H1 (cell line): ENCODE data around the gene AHNAK2. TPM values are rescaled to one million over a fixed set of nuclear protein-coding genes. Genes with fewer than 3 reads are reported as not detected.

Experiments used
- CTCF ChIA-PET: fragments of 300-600 bp; sonication (Branson Sonifier 250); formaldehyde crosslinking; loops from one replicate; lab custom pipeline; 2021; ENCODE audit not compliant: partially characterized antibody; lab: Charles Lee
- POLR2A ChIA-PET: fragments of 300-600 bp; sonication (Branson Sonifier 250); formaldehyde crosslinking; loops from one replicate; lab custom pipeline; 2021; ENCODE audit warnings: inconsistent platforms; ENCODE audit not compliant: partially characterized antibody; lab: Charles Lee
- DNase-seq, 2 experiments: peaks; one replicate each; pipeline versions ENCODE4 v3.0.0 to v3.0.0-alpha.2; 2010 to 2022; ENCODE audit warnings: low spot score in 2 of 2, low read depth in 1 of 2, mixed read lengths in 1 of 2
- FAIRE-seq: peaks from 2 replicates; lab custom pipeline; 2011; peaks lifted over from hg19 to GRCh38; lab: Jason Lieb, UNC
- H2AFZ ChIP-seq: 2 replicates; pipeline ENCODE4 v1.8.1; 2012; ENCODE audit warnings: low read length, inconsistent platforms
- H2AK5ac ChIP-seq: 2 replicates; pipeline ENCODE4 v1.6.1; 2013; ENCODE audit warnings: low read depth, low read length
- H2BK120ac ChIP-seq: replicated peaks from 2 replicates; pipeline ENCODE3; 2013; ENCODE audit warnings: low read depth, low read length, inconsistent platforms
- H2BK12ac ChIP-seq: 2 replicates; pipeline ENCODE4 v1.6.1; 2013; ENCODE audit warnings: low read depth, low read length
- H2BK15ac ChIP-seq: 2 replicates; pipeline ENCODE4 v1.6.1; 2013; ENCODE audit warnings: low read length
- H2BK20ac ChIP-seq: 2 replicates; pipeline ENCODE4 v1.6.1; 2013; ENCODE audit warnings: low read length
- H2BK5ac ChIP-seq: 2 replicates; pipeline ENCODE4 v1.6.1; 2013; ENCODE audit warnings: low read depth, low read length
- H3K14ac ChIP-seq: 2 replicates; pipeline ENCODE4 v1.6.1; 2013; ENCODE audit warnings: inconsistent platforms; ENCODE audit not compliant: insufficient read length
- H3K18ac ChIP-seq: 2 replicates; pipeline ENCODE4 v1.6.1; 2013; ENCODE audit warnings: low read length; ENCODE audit errors: extremely low read depth
- H3K23ac ChIP-seq: 2 replicates; pipeline ENCODE4 v1.6.1; 2013; ENCODE audit warnings: inconsistent platforms; ENCODE audit not compliant: insufficient read length
- H3K23me2 ChIP-seq: 2 replicates; pipeline ENCODE4 v1.6.1; 2013; ENCODE audit warnings: low read depth, low read length
- H3K27ac ChIP-seq: 2 replicates; pipeline ENCODE4 v1.6.1; 2011; ENCODE audit warnings: low read depth, low read length, inconsistent platforms
- H3K27me3 ChIP-seq, 4 experiments: replicated peaks in 1 of 4; 1 replicate in 1 of 4; 2 replicates in 3 of 4; pipeline versions ENCODE4 v1.6.1 to v1.8.1; 2011 to 2013; ENCODE audit warnings: low read length in 3 of 4, mild to moderate bottlenecking in 3 of 4, inconsistent platforms in 2 of 4, mixed read lengths in 2 of 4, moderate library complexity in 1 of 4; ENCODE audit not compliant: control insufficient read depth in 3 of 4, insufficient read depth in 3 of 4; ENCODE audit errors: extremely low read depth in 1 of 4
- H3K36me3 ChIP-seq, 4 experiments: 2 replicates each; pipeline versions ENCODE4 v1.6.1 to v1.8.1; 2011 to 2013; ENCODE audit warnings: mild to moderate bottlenecking in 4 of 4, low read length in 3 of 4, moderate library complexity in 2 of 4, control low read depth in 1 of 4, inconsistent platforms in 1 of 4; ENCODE audit not compliant: insufficient read depth in 4 of 4, control insufficient read depth in 2 of 4
- H3K4ac ChIP-seq: replicated peaks from 2 replicates; pipeline ENCODE3; 2013; ENCODE audit warnings: low read length, low read depth, mixed read lengths, inconsistent platforms; ENCODE audit not compliant: insufficient read length
- H3K4me1 ChIP-seq, 4 experiments: replicated peaks in 1 of 4; 1 replicate in 1 of 4; 2 replicates in 3 of 4; pipeline versions ENCODE4 v1.6.1 to v1.8.1; 2011 to 2013; ENCODE audit warnings: low read length in 3 of 4, inconsistent platforms in 2 of 4, mixed read lengths in 1 of 4; ENCODE audit not compliant: insufficient read depth in 4 of 4, control insufficient read depth in 3 of 4
- H3K4me2 ChIP-seq, 2 experiments: 2 replicates each; pipeline versions ENCODE4 v1.6.1 to v1.8.1; 2011 to 2013; ENCODE audit warnings: low read depth in 2 of 2, low read length in 2 of 2, control low read depth in 1 of 2, inconsistent platforms in 1 of 2, mild to moderate bottlenecking in 1 of 2; ENCODE audit not compliant: insufficient read depth in 1 of 2
- H3K4me3 ChIP-seq, 4 experiments: fragments of 200-600, 300-600 bp in 1 of 4; sonication (generic), shearing (Covaris generic), sonication (Bioruptor Twin) in 1 of 4; 2 replicates each; pipeline versions ENCODE4 v1.5.1 to v1.8.1; 2011 to 2016; ENCODE audit warnings: low read length in 4 of 4, low read depth in 3 of 4, control low read depth in 2 of 4, inconsistent platforms in 2 of 4, mild to moderate bottlenecking in 2 of 4, mixed read lengths in 1 of 4, moderate library complexity in 1 of 4; ENCODE audit not compliant: insufficient read depth in 2 of 4; ENCODE audit errors: extremely low read depth in 1 of 4
- H3K56ac ChIP-seq: replicated peaks from 2 replicates; pipeline ENCODE3; 2013; ENCODE audit warnings: low read depth, mild to moderate bottlenecking, mixed read lengths, low read length, inconsistent platforms; ENCODE audit not compliant: insufficient read length
- H3K79me1 ChIP-seq: 2 replicates; pipeline ENCODE4 v1.6.1; 2013; ENCODE audit warnings: low read depth, low read length, control low read depth
- H3K79me2 ChIP-seq, 2 experiments: 2 replicates each; pipeline versions ENCODE4 v1.6.1 to v1.8.1; 2012 to 2013; ENCODE audit warnings: low read length in 2 of 2, mild to moderate bottlenecking in 2 of 2, inconsistent platforms in 1 of 2; ENCODE audit not compliant: insufficient read depth in 2 of 2, control insufficient read depth in 1 of 2
- H3K9ac ChIP-seq, 4 experiments: replicated peaks in 1 of 4; 1 replicate in 1 of 4; 2 replicates in 3 of 4; pipeline versions ENCODE4 v1.6.1 to v1.8.1; 2011 to 2013; ENCODE audit warnings: low read depth in 3 of 4, low read length in 3 of 4, control low read depth in 2 of 4, mild to moderate bottlenecking in 2 of 4, moderate library complexity in 2 of 4, inconsistent platforms in 1 of 4; ENCODE audit errors: extremely low read depth in 1 of 4
- H3K9me3 ChIP-seq, 2 experiments: 2 replicates each; pipeline versions ENCODE4 v1.6.1 to v1.8.1; 2012 to 2013; ENCODE audit warnings: mild to moderate bottlenecking in 2 of 2, moderate library complexity in 2 of 2, control low read depth in 1 of 2, inconsistent platforms in 1 of 2, low read depth in 1 of 2, low read length in 1 of 2, mixed read lengths in 1 of 2; ENCODE audit not compliant: insufficient read depth in 2 of 2
- H4K20me1 ChIP-seq, 2 experiments: replicated peaks in 1 of 2; 2 replicates each; pipeline versions ENCODE3 to v1.8.1; 2011 to 2013; ENCODE audit warnings: inconsistent platforms in 2 of 2, low read length in 2 of 2, mild to moderate bottlenecking in 1 of 2; ENCODE audit not compliant: insufficient read depth in 2 of 2, control insufficient read depth in 1 of 2
- H4K5ac ChIP-seq: 2 replicates; pipeline ENCODE4 v1.6.1; 2013; ENCODE audit warnings: low read length, low read depth, mixed read lengths, inconsistent platforms; ENCODE audit not compliant: insufficient read length
- H4K8ac ChIP-seq: 2 replicates; pipeline ENCODE4 v1.8.0; 2013; ENCODE audit warnings: mild to moderate bottlenecking, moderate library complexity, low read length, inconsistent platforms; ENCODE audit not compliant: insufficient read depth; ENCODE audit errors: extremely low read depth
- H4K91ac ChIP-seq: replicated peaks from 2 replicates; pipeline ENCODE3; 2013; ENCODE audit warnings: low read length, mixed read lengths, inconsistent platforms; ENCODE audit not compliant: insufficient read length
- ASH2L ChIP-seq: fragments of 200-600, 300-600 bp; sonication (generic); IDR thresholded peaks from one replicate; pipeline ENCODE4 v1.7.1; 2017; ENCODE audit warnings: low read length
- BRCA1 ChIP-seq: IDR thresholded peaks from 2 replicates; pipeline ENCODE4 v1.6.1; 2012; ENCODE audit warnings: low read depth, low read length, improper control_type of control experiment
- CEBPB ChIP-seq: IDR thresholded peaks from 2 replicates; pipeline ENCODE4 v1.6.1; 2012; ENCODE audit warnings: low read depth, low read length
- CHD1 ChIP-seq: IDR thresholded peaks from 2 replicates; pipeline ENCODE4 v1.6.1; 2012; ENCODE audit warnings: low read depth, low read length, improper control_type of control experiment
- GTF2F1 ChIP-seq: IDR thresholded peaks from 2 replicates; pipeline ENCODE4 v1.6.1; 2012; ENCODE audit warnings: low read depth, low read length, improper control_type of control experiment, borderline replicate concordance
- JUND ChIP-seq: IDR thresholded peaks from 2 replicates; pipeline ENCODE4 v1.6.1; 2011; ENCODE audit warnings: mild to moderate bottlenecking, improper control_type of control experiment, low read length
- KDM1A ChIP-seq: fragments of 200-600, 300-600 bp; sonication (generic); IDR thresholded peaks from 2 replicates; pipeline ENCODE4 v1.7.1; 2016; ENCODE audit warnings: mild to moderate bottlenecking, low read length, borderline replicate concordance
- KDM4A ChIP-seq: IDR thresholded peaks from one replicate; pipeline ENCODE4 v1.7.1; 2012; ENCODE audit warnings: low read depth, mild to moderate bottlenecking, moderate library complexity, low read length, inconsistent platforms; ENCODE audit not compliant: severe bottlenecking
- KDM5A ChIP-seq: fragments of 200-600 bp; IDR thresholded peaks from 2 replicates; pipeline ENCODE4 v1.7.1; 2012; ENCODE audit warnings: mild to moderate bottlenecking, low read length, inconsistent platforms, mixed read lengths
- RBBP5 ChIP-seq: IDR thresholded peaks from 2 replicates; pipeline ENCODE4 v1.7.1; 2012; ENCODE audit warnings: low read depth, mild to moderate bottlenecking, inconsistent platforms, low read length, moderate library complexity, borderline replicate concordance
- SIX5 ChIP-seq: IDR thresholded peaks from 2 replicates; pipeline ENCODE4 v1.6.1; 2011; ENCODE audit warnings: mild to moderate bottlenecking, low read depth, low read length
- SP4 ChIP-seq: IDR thresholded peaks from 2 replicates; pipeline ENCODE4 v1.6.1; 2012; ENCODE audit warnings: low read length, inconsistent platforms
- TBP ChIP-seq: IDR thresholded peaks from 2 replicates; pipeline ENCODE4 v1.6.1; 2011; ENCODE audit warnings: low read depth, low read length, improper control_type of control experiment
- WGBS, 2 experiments: shearing (Covaris generic) in 1 of 2; methylation state at CpG; one replicate each; pipeline versions ENCODE4 v1.1.6 to v1.1.7; 2013 to 2015; ENCODE audit warnings: low lambda C conversion rate in 2 of 2, mixed read lengths in 2 of 2, inconsistent platforms in 1 of 2, low coverage in 1 of 2, missing lambda C conversion rate in 1 of 2; ENCODE audit not compliant: insufficient replicate concordance in 2 of 2, insufficient coverage in 1 of 2, insufficient read length in 1 of 2; ENCODE audit errors: extremely low coverage in 1 of 2, missing lambda C conversion rate in 1 of 2; 5-methylcytosine and 5-hydroxymethylcytosine counted together
- polyA plus RNA-seq, 7 experiments: library from polyadenylated mRNA; depleted of rRNA in 3 of 7; stranded (reverse) in 5 of 7; unstranded in 2 of 7; fragments of >200 nt in 5 of 7; fragments of 200-250 nt in 2 of 7; gene quantifications; 1 replicate in 5 of 7; 2 replicates in 1 of 7; 4 replicates in 1 of 7; pipeline versions ENCODE4 v1.2.1 to v1.2.3, GENCODE V29; 2011 to 2013; ENCODE audit warnings: missing spikeins in 2 of 7, mixed read lengths in 2 of 7
- total RNA-seq: library from RNA; stranded (reverse); fragmentation: NEBNext Ultra II Directional; extraction: Animal tissue kit (Norgen Biotek cat#: 25700); gene quantifications from 2 replicates; pipeline ENCODE4 v1.2.1, GENCODE V29; 2021

Gene AHNAK2
- total and polyA plus RNA-seq, 2 of the 8 experiments (the other 6 are each of a cell fraction or from before 2014, with no cell fraction given) = 0.95 to 2.0 TPM

GRCh38 chr14:104939666-104940410, 38.3 kb downstream of the AHNAK2 start:
- no peak overlapping the region for H3K14ac ChIP-seq
- H3K23ac ChIP-seq = no peak overlapping the region
- no peak overlapping the region for H3K27ac ChIP-seq
- H3K18ac ChIP-seq = no peak overlapping the region
- peaks cover 2 to 48% (median 20%) of the 10 kb centered on the region in 4 experiments for H3K27me3 ChIP-seq
- H3K4ac ChIP-seq = no peak overlapping the region
- H3K23me2 ChIP-seq = no peaks in the 10 kb centered on the region
- H3K4me1 ChIP-seq = no peaks in the 10 kb centered on the region
- H2BK5ac ChIP-seq = no peak overlapping the region
- POLR2A ChIA-PET = no interaction called here
- H2AK5ac ChIP-seq = no peak overlapping the region
- H3K9me3 ChIP-seq = peaks cover 0 to 29% of the 10 kb centered on the region in 2 experiments; a peak in 1 of 4 replicates
- H2AFZ ChIP-seq = no peak overlapping the region
- H3K9ac ChIP-seq = no peak overlapping the region
- no peaks in the 10 kb centered on the region for H3K36me3 ChIP-seq
- H2BK12ac ChIP-seq = no peak overlapping the region
- no peak overlapping the region for H4K5ac ChIP-seq
- H4K20me1 ChIP-seq = no peaks in the 10 kb centered on the region
- FAIRE-seq = no peak
- no peak overlapping the region for H3K4me3 ChIP-seq
- no peak overlapping the region for H3K56ac ChIP-seq
- H3K4me2 ChIP-seq = no peak overlapping the region
- H2BK20ac ChIP-seq = no peak overlapping the region
- H2BK120ac ChIP-seq = no peak overlapping the region
- 73% methylated on average over 11 of the region's 11 CpGs; no CpG with 5 or more reads in 1 of the 2 experiments for WGBS, 2 experiments
- CTCF ChIA-PET = interaction anchor here (0.6 to 3.3 kb wide), 14 partner anchors 11 to 332 kb away, joined by 3 to 11 read pairs (median 5); no protein-coding TSS in a partner anchor
- H4K91ac ChIP-seq = no peak overlapping the region
- H3K79me1 ChIP-seq = no peaks in the 10 kb centered on the region
- H2BK15ac ChIP-seq = no peak overlapping the region
- H4K8ac ChIP-seq = no peak overlapping the region
- DNase-seq = no peak
- H3K79me2 ChIP-seq = no peaks in the 10 kb centered on the region
- no peak for TF ChIP-seq TBP
- no peak for TF ChIP-seq BRCA1
- no peak for TF ChIP-seq CEBPB
- TF ChIP-seq SP4 = no peak
- TF ChIP-seq GTF2F1 = no peak
- no peak for TF ChIP-seq KDM1A
- no peak for TF ChIP-seq CHD1
- no peak for TF ChIP-seq KDM4A
- no peak for TF ChIP-seq KDM5A
- TF ChIP-seq RBBP5 = no peak
- no peak for TF ChIP-seq JUND
- TF ChIP-seq ASH2L = no peak
- TF ChIP-seq SIX5 = no peak
